Ovary (tissue), 9 donors: ENCODE results near the gene ZBTB25. TPM values are rescaled to one million over a fixed set of nuclear protein-coding genes. Genes with fewer than 3 reads are reported as not detected.

Source experiments
- DNase-seq, 5 donors: peaks; one replicate each; pipeline ENCODE4 v3.0.0-alpha.2; 2019 to 2020
- H3K27ac ChIP-seq, 2 donors: fragments of 200-600 bp; one replicate each; pipeline versions ENCODE4 v1.5.1 to v1.8.0; 2019 to 2022
- H3K27me3 ChIP-seq: fragments of 200-600 bp; one replicate; pipeline ENCODE4 v1.8.0; 2022
- H3K36me3 ChIP-seq: fragments of 200-600 bp; sonication (generic); one replicate; pipeline ENCODE4 v1.5.1; 2019
- H3K4me1 ChIP-seq: one replicate; pipeline ENCODE4 v1.8.1; 2013; ENCODE audit warnings: mild to moderate bottlenecking, moderate library complexity; ENCODE audit not compliant: insufficient read depth
- H3K4me3 ChIP-seq: fragments of 200-600 bp; sonication (generic); one replicate; pipeline ENCODE4 v1.5.1; 2017
- H3K9me3 ChIP-seq, 2 donors: fragments of 200-600 bp in 1 of 2; sonication (generic) in 1 of 2; one replicate each; pipeline versions ENCODE4 v1.5.1 to v1.8.1; 2013 to 2019; ENCODE audit warnings: mild to moderate bottlenecking in 1 of 2, moderate library complexity in 1 of 2
- EP300 ChIP-seq: sonication (generic); formaldehyde crosslinking; IDR thresholded peaks from one replicate; pipeline ENCODE4 v1.6.1; 2017; ENCODE audit warnings: antibody characterized with exemption
- POLR2A ChIP-seq: fragments of 450-650 bp; IDR thresholded peaks from one replicate; pipeline ENCODE4 v1.6.1; 2017; ENCODE audit warnings: antibody characterized with exemption, mild to moderate bottlenecking, moderate library complexity
- WGBS, 3 donors: extraction: QIAGEN DNeasy Blood & Tissue Kit in 1 of 3; methylation state at CpG; one replicate each; pipeline versions ENCODE4 v1.1.5 to v1.1.7; 2013 to 2017; 5-methylcytosine and 5-hydroxymethylcytosine counted together
- intact Hi-C, 4 donors: fragments of 100-400 bp; cut with DNase I; formaldehyde crosslinking; loops; one replicate each; pipeline versions ENCODE4 v1.11.0 to v1.15.1; 2022 to 2023
- polyA plus RNA-seq, 2 donors: library from polyadenylated mRNA; stranded (reverse); fragments of 200-250 nt in 1 of 2; fragments of 350-450 nt in 1 of 2; fragmentation: Illumina TruSeq in 1 of 2; extraction: RNeasy Lipid Tissue Mini Kit (QIAGEN cat#74804) in 1 of 2; gene quantifications; one replicate each; pipeline ENCODE4 v1.2.3, GENCODE V29; 2013 to 2014
- total RNA-seq, 7 donors: library from RNA; depleted of rRNA in 2 of 7; stranded (reverse); fragments of >200 nt in 2 of 7; fragmentation: NEBNext Ultra II Directional in 3 of 7; extraction: Animal tissue kit (Norgen Biotek cat#: 25700) in 3 of 7; gene quantifications; one replicate each; pipeline versions ENCODE4 v1.1.0 to v1.2.4, GENCODE V29; 2016 to 2023
- TF ChIP-seq, protein P1 (sequence below), 3 donors: fragments of 450-650 bp in 2 of 3; fragments of 200-600 bp in 1 of 3; IDR thresholded peaks; one replicate each; pipeline versions ENCODE4 v1.5.1 to v1.8.0; 2016 to 2022; ENCODE audit warnings: antibody characterized with exemption in 3 of 3, mild to moderate bottlenecking in 1 of 3
- donor health status: DM: no; HTN: no; CAD: no; lungs with moderate emphysema.
- donor health status: DM: no; HTN: no; CAD: no.
- donor health status: Bipolar disorder and iron deficiency.
- donor health status: DM: yes; HTN: yes; CAD: no.
- donor health status: DM: no; HTN: no; CAD: no.
- donor health status: DM: yes; HTN: yes; CAD: no.

The ZBTB25 gene
- total and polyA plus RNA-seq, 9 donors: 3.5 to 22.6 (median 13.5) TPM

DNA sequence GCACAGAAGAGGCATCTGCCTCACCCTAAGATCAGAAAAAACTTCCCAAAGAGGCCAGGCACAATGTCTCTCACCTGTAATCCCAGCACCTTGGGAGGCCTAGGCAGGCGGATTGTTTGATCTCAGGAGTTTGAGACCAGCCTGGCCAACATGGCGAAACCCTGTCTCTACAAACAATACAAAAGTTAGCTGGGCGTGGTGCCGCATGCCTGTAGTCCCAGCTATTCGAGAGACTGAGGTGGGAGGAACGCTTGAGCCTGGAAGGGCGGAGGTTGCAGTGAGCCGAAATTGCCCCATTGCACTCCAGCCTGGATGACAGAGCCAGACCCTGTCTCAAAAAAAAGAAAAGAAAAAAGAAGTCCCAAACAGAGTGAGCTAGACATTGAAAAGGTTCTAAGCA is 5.4 kb upstream of the ZBTB25 start:
- Histone ChIP-seq H3K36me3 (no peaks in the 10 kb centered on the region), H3K27me3 (no peaks in the 10 kb centered on the region), H3K4me1 (peaks cover 5% of the 10 kb centered on the region), H3K4me3 (no peak overlapping the region), H3K27ac (no peak overlapping the region), H3K9me3 (no peaks in the 10 kb centered on the region)
- no peak for TF ChIP-seq EP300
- TF ChIP-seq, protein P1, sequence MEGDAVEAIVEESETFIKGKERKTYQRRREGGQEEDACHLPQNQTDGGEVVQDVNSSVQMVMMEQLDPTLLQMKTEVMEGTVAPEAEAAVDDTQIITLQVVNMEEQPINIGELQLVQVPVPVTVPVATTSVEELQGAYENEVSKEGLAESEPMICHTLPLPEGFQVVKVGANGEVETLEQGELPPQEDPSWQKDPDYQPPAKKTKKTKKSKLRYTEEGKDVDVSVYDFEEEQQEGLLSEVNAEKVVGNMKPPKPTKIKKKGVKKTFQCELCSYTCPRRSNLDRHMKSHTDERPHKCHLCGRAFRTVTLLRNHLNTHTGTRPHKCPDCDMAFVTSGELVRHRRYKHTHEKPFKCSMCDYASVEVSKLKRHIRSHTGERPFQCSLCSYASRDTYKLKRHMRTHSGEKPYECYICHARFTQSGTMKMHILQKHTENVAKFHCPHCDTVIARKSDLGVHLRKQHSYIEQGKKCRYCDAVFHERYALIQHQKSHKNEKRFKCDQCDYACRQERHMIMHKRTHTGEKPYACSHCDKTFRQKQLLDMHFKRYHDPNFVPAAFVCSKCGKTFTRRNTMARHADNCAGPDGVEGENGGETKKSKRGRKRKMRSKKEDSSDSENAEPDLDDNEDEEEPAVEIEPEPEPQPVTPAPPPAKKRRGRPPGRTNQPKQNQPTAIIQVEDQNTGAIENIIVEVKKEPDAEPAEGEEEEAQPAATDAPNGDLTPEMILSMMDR (IDR thresholded peaks at IDR 0.05): no peak
- no peak for TF ChIP-seq POLR2A
- intact Hi-C loops: loop anchor here in 1 of 4 donors (10.0 kb wide), 1 partner anchor 164 kb away; no protein-coding TSS in a partner anchor
- no peak for DNase-seq
- 87 to 92% (median 92%) methylated on average over 8 of the region's 8 CpGs for WGBS, 3 donors

DNA sequence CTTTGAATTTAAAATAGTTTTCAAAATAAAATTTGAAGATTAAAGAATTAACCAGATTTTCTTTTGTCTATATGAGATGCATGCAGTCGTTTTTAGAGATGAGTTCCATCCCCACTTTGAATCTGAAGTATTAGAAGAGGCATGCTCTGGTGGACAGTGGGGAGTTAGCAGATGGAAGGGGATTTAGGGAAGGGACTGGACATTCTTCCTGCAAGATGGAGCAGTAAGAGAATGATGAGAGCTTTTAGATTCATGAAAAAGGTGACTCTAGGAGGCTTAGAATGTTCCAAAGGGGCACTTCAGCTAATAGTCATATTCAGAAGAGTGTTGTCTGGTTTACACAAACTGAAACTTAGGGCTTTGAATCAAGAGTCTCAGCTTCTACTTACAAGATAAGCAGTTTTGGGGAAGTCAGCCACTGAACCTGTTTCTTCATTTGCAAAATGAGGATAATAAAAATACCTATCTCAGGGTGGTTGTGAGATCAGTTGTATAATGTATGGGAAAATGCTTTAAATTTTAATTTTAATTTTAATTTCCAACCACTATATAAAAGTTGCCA is 4.7 kb upstream of the ZBTB25 start:
- intact Hi-C loops: loop anchor here in 1 of 4 donors (10.0 kb wide), 1 partner anchor 163 kb away; no protein-coding TSS in a partner anchor

DNA sequence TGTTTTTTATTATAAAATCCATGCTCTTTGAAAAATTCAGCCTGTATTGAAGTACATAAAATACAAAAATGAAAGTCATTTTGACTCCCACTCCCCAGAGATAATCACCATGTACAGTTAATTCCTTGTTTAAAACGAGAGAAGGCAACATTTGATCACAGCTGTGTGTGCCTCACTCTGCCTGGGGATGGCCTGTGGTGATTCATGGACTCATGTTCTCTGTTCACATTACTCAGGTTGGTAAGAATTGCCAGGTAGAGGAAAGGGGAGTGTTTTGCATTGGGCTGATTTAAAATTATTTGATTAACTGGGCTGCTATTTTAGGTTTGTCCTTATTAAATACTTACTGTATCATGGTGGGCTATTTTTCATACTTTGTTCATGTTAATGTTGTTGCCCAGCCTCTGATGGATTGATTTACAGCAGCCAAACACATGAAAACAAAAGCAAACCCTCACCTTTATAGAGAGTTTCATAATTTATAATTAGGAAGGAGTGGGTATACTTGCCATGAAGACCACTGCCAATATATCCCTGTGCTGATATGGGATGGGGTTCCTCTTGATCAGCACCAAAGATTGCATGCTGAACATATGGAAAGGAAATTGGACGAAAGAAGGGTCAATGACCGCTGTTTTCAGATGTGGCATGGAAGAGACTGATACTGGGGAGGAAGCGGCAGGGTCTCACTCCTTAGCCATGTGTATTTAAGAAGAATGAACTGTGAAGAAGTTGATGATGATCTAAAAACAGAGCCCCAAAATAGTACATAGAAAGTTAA is 3.9 kb upstream of the ZBTB25 start:
- Histone ChIP-seq H3K36me3 (no peaks in the 10 kb centered on the region), H3K9me3 (no peaks in the 10 kb centered on the region), H3K4me1 (peaks cover 6% of the 10 kb centered on the region), H3K4me3 (no peak overlapping the region), H3K27ac (no peak overlapping the region), H3K27me3 (no peaks in the 10 kb centered on the region)
- TF ChIP-seq EP300: no peak
- TF ChIP-seq, protein P1 (IDR thresholded peaks at IDR 0.05): no peak
- TF ChIP-seq POLR2A: no peak
- intact Hi-C loops: loop anchor here in 1 of 4 donors (10.0 kb wide), 1 partner anchor 163 kb away; no protein-coding TSS in a partner anchor
- 64 to 72% (median 70%) methylated on average over 4 of the region's 4 CpGs for WGBS, 3 donors
- no peak for DNase-seq

More for the DNA sequence above, 4.7 kb upstream of the ZBTB25 start:
- Histone ChIP-seq H3K27ac (no peak overlapping the region), H3K27me3 (no peaks in the 10 kb centered on the region), H3K9me3 (no peaks in the 10 kb centered on the region), H3K4me1 (peaks cover 5% of the 10 kb centered on the region), H3K4me3 (no peak overlapping the region), H3K36me3 (no peaks in the 10 kb centered on the region)
- whole genome bisulfite sequencing, 3 donors: 24 to 32% (median 30%) methylated on average over 1 of the region's 1 CpG
- no peak for DNase-seq
- no peak for TF ChIP-seq POLR2A
- TF ChIP-seq, protein P1 (IDR thresholded peaks at IDR 0.05): no peak
- no peak for TF ChIP-seq EP300

DNA sequence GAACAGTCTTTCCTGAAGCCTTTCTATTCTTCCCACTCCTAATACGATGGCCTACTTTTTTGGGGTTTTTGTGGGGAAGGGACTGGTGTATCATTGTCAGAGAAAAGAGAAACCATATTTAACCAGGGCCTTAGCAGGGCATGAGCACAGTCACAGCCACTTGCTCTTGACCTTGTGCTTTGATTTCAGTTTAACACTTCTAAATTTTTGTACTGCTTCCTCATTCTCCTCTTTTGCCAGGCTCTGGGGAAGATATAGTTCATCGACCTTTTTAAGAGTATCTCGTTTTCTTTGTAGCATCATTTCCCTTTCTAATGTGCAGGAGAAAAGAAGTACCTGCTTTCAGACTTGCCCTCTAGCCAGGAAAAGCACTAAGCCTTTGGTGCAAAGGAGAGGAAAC is 3.1 kb upstream of the ZBTB25 start:
- H3K27ac ChIP-seq: no peak overlapping the region
- H3K9me3 ChIP-seq: no peaks in the 10 kb centered on the region
- 16 to 31% (median 19%) methylated on average over 3 of the region's 3 CpGs for WGBS, 3 donors
- TF ChIP-seq, protein P1 (IDR thresholded peaks at IDR 0.05): no peak
- peaks cover 8% of the 10 kb centered on the region for H3K4me1 ChIP-seq
- intact Hi-C loops: loop anchor here in 1 of 4 donors (10.0 kb wide), 1 partner anchor 162 kb away; no protein-coding TSS in a partner anchor
- H3K36me3 ChIP-seq: no peaks in the 10 kb centered on the region
- no peak for DNase-seq
- H3K4me3 ChIP-seq: no peak overlapping the region
- H3K27me3 ChIP-seq: no peaks in the 10 kb centered on the region
